ENCODE measurements around the gene KRTAP10-4.
A peak's percentile ranks its signal among the peaks of the same experiment; 100 is the strongest.
"Not testable (repeated sequence)": the region's sequence is repeated elsewhere in the genome, so short reads cannot be mapped to it uniquely, and the experiment has no call there.

Gene KRTAP10-4

DNA sequence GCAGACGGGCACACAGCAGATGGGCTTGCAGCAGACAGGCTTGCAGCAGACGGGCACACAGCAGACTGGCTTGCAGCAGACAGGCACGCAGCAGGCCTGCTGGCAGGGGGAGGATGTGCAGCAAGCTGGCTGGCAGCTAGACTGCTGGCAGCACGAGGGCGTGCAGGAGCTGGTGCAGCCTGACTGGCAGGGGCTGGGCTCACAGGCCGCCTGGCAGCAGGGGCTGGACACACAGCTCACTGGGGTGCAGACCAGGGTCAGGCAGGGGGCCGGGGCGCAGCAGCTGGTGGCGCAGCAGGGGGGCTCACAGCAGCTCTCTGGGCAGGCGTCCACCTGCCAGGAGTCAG, 15.2 kb upstream of the KRTAP10-4 start:
- ATAC-seq, DNase-seq: not testable (repeated sequence)

DNA sequence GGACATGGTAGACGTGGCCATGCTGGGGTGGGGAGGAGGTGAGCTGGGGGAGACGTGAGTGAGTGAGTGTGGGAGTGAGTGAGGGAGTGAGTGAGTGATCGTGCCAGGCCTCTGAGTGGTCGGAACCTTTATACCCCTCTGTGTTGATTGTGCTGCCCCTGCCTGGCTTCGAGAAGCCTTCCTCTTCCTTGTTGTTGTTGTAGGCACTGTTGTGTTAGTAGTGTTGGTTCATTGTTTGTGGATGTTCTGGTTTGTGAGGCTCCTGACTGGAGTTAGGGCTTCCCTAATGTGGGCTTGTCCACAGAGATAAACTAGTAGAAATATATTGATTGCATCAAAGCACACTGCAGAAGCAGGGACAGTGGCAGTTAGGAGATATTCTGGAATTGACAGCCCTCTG, 14.8 kb upstream of the KRTAP10-4 start, which contains the start of gene KRTAP10-3:
KRTAP10-3 (minus strand) TSS at position 101 of the 400 bp plus-strand sequence; CDS start at position 21, 80 bp downstream.
- DNase-seq, result no peak
- ATAC-seq, result no peak

DNA sequence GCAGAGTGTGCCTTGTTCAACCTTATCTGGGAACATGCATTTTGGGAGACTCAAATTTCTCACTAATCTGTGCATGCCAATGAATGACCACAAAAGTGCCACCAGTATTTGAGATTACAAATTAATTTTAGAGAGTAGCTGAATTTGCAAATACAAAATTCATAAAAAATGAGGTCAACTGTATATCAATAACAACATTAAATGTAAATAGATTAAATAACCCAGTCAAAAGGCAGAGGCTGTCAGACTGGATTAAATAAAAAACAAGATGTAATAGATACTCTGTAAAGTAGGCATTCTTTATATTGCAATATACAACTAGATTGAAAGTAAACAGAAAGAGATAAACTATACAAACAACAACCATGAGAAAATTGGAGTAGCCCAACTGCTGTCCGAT, 9.4 kb upstream of the KRTAP10-4 start:
- DNase-seq (no peak), ATAC-seq (no peak)

DNA sequence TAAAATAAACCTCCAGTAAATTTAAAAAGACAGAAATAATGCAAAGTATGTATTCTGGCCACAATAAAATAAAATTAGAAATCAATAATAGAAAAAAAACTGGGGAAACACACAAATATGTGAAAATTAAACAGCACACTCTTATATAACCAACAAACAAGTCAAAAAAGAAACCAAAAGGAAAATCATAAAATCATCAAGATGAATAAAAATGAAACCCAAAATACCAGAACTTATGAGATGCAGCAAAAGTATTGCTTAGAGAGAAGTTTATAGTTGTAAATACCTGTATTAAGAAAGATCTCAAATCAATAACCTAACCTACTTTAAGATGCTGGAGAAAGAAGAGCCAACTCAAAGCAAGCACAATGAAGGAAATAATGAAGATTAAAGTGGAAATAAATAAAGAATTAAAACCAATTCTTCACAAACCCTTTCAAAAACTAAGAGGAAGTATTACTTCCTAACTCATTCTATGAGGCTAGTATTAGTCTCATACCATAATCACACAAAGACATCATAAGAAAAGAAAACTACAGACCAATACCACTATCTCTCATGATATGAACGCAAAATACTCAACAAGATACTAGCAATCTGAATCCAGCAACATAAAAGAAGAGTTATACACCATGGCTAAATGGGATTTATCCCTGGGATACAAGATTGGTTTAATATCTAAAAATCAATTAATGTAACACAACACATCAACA, 8.5 kb upstream of the KRTAP10-4 start:
- ATAC-seq (no peak), DNase-seq (no peak)

DNA sequence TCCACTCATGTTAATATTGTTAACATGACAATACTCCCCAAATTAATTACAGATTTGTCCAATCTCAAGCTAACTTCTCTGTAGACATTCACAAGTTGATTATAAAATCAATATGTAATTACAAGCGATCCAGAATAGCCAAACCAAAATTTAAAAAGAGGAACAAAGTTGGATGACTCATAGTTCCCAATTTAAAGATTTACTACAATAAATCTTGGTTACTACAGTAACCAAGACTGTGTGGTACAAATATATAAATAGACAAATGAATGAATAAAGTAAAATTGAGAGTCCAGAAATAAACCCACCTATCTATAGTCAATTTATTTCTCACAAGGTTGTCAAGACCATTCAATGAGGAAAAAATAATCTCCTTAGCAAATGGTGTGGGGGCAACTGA, 7.1 kb upstream of the KRTAP10-4 start:
- DNase-seq (no peak), ATAC-seq (no peak)

DNA sequence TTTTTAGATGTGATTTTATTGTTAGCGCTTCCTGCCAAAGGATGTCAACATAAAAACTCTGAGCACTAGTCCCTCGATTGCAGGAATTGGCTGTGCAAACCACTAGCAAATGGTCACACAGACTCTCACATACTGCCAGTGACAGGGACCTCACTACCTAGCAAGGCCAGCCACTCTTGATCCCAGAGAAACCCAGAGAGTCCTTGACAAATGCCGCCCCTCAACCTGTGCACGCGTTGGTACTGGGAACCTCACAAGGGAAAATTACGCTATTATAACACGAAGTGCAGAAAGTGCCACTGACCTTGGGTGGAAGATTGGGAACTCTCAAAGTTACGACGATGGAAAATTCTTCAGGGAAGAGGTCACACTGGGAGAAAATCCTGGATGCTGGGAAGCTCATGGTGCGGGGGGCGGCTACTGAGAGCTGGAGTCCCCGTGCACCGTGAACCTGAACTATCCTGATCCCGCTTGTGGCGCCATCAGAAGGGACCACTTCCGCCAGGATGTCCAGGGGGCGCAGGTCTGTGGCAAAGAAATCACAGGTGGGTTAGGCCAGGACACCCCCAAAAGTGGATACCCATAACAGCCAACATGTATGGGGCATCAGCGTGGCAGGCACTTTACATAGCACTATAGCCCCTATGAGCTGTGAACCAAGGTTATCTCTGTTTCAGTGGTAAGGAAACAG, 5.9 kb upstream of the KRTAP10-4 start:
- ATAC-seq, result no peak
- no peak for DNase-seq

DNA sequence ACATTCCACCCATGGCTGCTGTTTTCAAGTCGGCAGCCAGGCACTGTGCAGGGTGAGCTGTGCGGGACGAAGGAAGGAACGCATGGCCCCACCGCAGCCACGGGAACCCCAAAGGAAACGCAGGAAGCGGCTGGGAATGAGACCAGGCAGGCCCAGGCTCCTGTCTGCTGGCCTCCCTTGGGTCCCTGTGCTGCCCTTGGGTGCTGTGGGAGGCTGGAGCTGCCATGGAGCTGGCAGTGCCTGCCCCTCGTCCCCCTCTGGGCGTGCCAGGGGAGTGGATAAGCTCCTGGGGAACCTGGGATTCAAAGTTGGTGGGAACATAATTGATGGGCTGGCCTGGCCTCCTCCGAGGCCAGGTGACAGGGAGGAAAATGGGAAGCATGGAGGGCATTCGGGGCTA, 5.3 kb upstream of the KRTAP10-4 start:
- no peak for ATAC-seq
- DNase-seq, result no peak

DNA sequence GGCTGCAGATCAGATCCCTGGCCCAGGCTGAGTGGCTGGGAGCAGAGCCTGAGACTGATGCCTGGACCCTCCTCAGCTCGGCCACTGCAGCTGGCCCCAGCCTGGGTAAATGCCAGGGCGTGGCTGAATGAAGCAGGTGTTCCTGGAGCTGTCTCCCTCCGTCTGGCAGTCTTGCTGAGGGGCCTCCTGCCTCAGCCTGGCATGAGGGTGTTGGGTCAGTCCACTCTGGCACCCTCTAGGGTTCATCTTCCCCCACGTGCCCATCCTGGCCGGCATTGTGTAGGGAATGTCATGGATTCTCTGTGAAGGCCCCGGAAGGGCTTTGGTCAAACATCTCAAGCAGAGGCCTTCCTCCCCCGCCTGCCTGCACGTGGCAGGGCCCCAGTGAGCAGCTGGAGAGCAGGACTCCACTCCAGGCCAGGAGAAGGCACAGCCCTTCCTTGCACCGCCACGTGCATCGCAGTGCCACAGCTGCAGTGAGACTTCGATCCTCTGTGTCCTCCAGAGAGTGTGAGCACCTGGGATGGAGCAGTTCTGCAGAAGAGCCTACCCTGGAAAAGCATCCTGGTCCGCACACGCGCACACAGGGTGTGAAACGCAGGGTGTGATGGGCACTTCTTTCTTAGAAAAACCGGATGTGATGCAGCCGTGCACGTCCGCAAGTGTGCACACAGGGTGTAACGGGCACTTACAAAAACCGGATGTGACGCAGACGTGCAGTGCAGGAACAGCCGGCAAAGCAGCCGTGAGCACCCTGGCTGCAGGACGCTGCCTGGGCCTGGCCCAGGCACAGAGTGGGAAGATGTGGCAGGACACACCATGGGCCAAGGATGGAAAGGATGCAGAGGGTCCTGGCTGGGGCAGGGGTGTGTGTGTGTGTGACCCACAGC, 4.6 kb upstream of the KRTAP10-4 start:
- no peak for DNase-seq
- peak; percentile 28 for ATAC-seq

DNA sequence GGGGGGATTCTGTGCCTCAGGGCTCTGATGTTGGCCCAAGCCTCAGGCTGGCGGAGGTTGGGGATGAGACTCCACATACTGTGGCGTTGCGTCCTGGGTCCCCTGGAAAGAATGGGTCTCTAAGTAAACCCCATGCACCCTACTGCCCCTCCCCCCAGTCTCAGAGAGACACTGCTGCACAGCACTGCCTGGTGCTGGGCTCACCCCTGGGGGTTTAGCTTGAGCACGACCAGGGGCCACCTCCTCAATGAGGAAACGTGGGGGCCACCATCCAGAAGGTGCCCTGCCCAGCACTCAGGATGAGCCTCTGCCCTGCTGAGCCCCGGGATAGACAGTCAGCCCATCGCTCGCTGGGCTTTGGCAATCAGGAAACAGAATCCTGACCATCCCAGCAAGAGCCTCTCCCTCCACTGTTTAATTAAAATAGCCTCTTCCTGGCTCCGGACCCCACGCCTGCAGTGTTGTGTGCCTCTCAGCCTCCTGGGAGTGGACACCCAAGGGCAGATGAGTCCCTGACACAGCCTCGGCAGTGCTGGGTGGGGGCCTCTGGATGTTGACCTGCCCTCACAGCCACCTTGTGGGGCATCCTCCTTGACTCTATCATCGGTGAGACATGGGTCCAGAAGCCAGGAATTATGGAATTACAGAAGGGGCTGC, 3.5 kb upstream of the KRTAP10-4 start:
- no peak for DNase-seq
- no peak for ATAC-seq

DNA sequence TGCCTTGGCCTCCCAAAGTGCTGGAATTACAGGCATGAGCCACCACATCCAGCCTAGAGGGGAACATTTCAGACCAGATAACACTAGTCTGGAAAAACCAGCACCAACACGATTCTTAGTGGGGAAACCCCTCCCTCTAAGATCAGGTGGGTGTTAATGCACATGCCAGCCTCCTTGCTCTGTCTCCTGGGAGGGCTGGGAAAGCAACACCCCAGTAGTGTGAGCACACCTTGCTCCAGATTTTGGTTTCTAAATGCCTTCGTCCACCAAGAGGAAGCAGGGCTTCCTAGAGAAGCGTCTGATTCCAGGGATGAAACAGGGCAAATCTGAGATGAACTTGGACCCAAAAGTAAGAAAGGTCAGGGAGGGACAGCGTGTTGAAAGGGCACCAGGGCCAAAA, 2.2 kb upstream of the KRTAP10-4 start:
- no peak for ATAC-seq
- no peak for DNase-seq

DNA sequence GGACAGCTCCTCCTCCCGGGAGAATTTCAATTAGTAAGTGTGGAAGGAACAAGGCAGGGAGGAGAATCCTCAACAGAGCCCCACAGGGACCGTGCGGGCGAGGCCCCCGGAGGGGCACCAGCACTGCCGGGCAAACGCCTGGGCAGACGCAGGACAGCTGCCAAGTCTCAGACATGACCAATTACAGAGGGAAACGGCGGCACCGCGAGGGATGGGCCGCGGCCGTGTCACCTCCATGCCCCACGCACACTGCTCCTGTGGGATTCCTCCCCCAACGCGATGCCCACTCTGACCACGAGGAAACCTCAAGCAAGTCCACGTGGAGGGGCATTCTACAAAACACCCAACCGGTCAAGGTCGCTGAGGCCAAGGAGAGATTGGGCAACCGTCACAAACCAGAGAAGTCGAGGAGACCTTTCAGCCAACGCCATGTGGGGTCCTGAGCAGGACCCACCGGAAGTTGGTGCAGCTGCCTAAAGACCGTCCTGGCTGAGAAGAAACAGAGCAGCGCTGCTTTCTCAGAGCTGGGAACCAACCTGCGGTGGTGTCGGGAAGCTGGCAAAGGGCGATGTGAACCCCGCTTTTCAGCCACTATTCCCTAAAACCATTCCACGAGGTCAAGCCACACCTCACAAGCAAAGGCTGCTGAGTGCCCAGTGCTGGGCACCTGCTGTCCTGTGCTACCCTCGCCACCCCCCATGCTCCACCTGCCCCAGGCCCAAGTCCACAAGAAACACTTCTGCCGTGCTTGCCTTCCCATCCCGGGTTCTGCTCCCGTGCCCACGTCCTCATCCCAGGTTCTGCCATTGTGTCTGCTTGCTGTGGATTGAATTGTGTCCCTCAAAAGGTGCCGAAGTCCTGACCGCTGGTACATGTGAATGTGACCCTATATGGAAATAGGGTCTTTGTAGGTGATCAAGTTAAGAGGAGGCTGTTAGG, 1.4 kb upstream of the KRTAP10-4 start:
- DNase-seq, result no peak
- ATAC-seq, result no peak

DNA sequence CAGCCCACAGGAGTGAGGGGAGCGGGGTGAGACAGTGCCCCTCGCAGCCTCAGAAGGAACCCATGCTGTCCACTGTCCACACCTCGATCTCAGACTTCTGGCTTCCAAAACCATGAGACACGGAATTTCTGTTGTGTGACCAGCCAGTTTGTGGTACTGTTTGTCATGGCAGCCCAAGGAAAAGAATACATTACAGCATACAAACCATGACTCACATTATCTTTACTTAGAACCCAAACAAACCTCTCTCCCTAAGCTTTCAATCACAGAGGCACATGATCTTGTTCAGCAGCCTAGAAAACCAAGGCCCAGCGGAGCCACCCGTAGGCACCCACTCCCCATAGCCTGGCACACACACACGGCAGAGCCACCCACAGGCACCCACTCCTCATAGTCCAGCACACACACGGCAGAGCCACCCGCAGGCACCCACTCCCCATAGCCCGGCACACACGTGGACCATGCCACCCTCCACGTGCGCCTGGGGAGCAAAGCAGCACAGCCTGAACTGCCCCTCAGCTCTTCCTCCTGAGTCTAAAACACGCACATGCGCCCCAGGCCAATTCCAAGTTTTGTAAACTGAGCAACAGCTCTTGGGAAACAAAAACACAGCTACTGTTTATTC, 458 bp upstream of the KRTAP10-4 start:
- no peak for ATAC-seq

DNA sequence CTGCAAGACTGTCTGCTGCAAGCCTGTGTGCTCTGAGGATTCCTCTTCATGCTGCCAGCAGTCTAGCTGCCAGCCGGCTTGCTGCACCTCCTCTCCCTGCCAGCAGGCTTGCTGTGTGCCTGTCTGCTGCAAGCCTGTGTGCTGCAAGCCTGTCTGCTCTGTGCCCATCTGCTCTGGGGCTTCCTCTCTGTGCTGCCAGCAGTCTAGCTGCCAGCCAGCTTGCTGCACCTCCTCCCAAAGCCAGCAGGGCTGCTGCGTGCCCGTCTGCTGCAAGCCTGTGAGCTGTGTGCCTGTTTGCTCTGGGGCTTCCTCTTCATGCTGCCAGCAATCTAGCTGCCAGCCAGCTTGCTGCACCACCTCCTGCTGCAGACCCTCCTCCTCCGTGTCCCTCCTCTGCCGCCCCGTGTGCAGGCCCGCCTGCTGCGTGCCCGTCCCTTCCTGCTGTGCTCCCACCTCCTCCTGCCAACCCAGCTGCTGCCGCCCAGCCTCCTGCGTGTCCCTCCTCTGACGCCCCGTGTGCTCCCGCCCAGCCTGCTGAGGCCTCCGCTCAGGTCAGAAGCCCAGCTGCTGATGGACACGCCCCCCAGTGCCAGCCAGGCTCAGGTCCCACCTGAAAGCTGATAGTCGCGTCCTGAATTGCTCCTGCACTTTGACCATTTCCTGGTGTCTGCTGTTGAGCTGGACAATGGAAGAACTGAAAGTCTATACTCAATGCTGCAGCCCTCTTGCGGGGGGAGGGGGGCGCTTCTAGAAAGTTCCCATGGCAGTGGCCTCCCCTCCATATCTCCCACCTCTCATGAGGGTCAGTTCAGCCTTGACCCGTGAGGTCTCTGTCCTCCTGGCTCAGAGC, 1.2 kb downstream of the KRTAP10-4 start:
- ATAC-seq (no peak), DNase-seq (no peak)

More for the DNA sequence above, 458 bp upstream of the KRTAP10-4 start:
- DNase-seq, result no peak

DNA sequence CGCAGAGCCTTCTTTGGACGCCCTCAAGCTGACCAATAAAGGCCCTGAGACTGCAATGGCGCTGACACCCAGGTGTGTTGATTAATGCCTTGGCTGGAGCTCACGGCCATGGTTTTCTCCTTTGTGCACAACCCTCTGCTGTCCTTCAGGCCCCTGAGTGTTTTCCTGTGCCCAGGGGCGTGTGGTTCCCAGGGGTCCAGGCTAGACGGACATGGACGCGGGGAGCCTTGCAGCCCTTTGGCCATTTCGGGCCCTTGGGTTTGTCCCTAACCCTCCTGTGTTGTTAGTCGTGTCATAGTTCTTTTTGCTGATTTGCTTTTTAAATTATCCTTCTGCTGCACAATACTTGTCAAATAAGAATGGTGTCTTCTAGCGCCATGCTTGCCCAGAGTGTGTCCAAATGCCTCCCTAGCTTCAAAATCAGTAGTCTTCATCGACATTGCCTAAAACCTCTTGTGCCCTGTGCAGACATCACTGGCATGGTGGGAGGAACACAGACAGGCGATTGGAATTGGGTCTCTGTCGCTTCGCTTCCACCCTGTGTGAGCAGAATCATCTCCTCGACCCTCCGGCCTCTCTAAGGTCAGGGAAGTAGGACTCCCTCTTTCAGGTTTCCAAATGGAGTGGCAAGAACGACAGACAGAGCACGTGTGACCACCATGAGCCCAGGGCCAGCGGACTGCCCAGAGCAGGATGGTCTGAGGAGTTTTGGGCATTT, 1.9 kb downstream of the KRTAP10-4 start:
- no peak for DNase-seq
- ATAC-seq, result no peak

DNA sequence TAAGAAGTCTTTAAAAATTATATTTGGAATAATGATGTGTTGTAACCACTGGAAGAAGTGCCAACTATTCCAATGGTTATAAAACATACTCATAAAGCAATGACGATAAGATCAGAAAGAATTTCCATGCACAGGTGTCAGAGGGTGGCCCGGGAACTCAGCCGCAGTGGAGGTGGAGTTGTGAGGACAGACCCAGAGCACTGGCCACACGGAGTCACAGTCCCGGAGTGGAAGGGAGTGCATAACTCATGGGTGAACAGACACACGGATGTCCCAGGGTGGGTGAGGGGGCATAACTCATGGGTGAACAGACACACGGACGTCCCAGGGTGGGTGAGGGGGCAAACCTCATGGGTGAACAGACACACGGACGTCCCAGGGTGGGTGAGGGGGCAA, 2.5 kb downstream of the KRTAP10-4 start:
- no peak for DNase-seq
- no peak for ATAC-seq

DNA sequence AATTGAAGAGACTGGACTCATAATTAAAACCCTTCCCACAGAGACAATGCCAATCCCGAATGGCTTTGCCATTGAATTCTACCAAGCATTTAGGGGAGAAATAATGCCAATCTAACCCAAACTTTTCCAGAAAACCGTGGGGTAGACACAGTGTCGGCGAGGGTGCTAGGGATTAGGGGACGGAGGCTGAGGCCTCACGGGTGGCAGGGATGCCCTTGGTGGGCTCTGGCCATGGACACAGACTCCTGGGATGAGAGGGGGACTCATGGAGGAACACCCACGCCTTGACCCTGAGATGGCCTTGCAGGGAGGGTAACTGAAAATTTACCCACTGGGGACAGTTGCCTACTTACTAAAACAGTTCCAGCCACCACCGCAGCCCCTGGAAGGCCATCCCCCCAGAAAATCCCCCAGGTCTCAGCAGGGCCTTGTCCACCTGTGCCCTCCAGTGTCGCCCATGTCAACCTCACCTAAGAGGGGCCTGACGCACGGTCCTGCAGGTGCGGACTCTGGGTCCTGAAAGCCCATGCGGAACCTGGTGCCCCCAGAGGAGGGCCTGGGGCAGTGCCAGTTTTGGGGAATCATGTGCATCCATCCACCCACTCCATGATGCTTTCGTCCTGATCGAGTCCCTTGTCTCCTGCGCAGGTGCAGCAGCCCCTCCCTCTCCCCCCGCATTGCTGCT, 5.0 kb downstream of the KRTAP10-4 start:
- DNase-seq (no peak), ATAC-seq (no peak)

DNA sequence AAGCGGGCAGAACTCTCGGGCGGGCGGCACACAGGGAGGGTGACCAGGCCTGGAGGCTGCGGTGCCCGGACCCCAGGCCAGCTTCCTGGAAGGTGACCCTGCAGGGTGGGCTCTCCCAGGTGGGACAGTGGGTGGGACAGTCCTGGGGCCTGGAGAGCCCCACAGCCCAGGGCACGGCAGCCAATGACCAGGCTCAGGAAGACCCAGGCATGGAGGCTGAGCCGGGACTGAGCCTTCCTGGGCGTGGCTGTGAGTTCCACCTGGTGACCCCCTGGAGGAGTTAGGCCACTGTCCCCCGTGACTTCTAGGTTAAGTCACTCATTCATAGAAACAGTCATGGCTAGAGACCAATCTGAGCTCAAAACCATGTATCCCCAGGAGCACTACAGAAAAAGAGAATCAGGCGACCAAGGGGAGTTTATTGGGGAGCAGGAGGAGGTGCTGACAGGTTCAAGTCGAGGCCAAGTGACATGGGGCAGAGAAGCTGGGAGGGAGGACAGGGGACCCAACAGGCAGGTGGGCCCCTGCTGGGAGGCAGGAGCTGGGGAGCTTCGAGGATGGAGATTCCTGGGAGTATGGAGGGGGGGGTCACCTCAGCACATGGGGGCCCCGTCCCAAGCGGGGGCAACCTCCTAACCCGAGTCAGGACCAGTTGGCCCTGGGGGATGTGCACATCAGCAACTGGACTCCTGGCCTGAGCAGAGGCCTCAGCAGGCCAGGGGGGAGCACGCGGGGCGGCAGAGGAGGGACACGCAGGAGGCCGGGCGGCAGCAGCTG, 5.7 kb downstream of the KRTAP10-4 start:
- DNase-seq, result no peak
- peak; percentile 19 for ATAC-seq

DNA sequence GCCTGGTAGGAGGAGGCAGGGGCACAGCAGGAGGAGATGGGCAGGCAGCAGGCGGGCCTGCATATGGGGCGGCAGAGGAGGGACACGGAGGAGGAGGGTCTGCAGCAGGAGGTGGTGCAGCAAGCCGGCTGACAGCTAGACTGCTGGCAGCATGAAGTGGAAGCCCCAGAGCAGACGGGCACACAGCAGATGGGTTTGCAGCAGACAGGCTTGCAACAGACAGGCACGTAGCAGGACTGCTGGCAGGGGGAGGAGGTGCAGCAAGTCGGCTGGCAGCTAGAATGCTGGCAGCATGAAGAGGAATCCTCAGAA, 6.3 kb downstream of the KRTAP10-4 start:
- no peak for ATAC-seq
- no peak for DNase-seq

All from stimulated activated naive CD8-positive, alpha-beta T cell treated with anti-CD3 and anti-CD28 coated beads, Interleukin-15, Interleukin-2, amounts not matched to agents 100 U/mL and 50 U/mL, for 24 hours (primary cell).